Mucosa of stomach (tissue), 1 donor: ENCODE measurements around the gene RBMS1.

Experiments
- H3K27me3 ChIP-seq: one replicate; pipeline ENCODE4 v1.7.0; 2013; ENCODE audit warnings: mild to moderate bottlenecking, low read length; ENCODE audit not compliant: control insufficient read depth, insufficient read depth
- H3K36me3 ChIP-seq: one replicate; pipeline ENCODE4 v1.7.0; 2013; ENCODE audit warnings: low read length; ENCODE audit not compliant: control insufficient read depth, insufficient read depth
- H3K4me1 ChIP-seq: one replicate; pipeline ENCODE4 v1.7.0; 2013; ENCODE audit warnings: mild to moderate bottlenecking, low read length; ENCODE audit not compliant: control insufficient read depth, insufficient read depth
- H3K4me3 ChIP-seq: one replicate; pipeline ENCODE4 v1.7.0; 2013; ENCODE audit warnings: low read length
- H3K9ac ChIP-seq: one replicate; pipeline ENCODE4 v1.7.0; 2013; ENCODE audit warnings: mild to moderate bottlenecking, low read length, moderate library complexity
- H3K9me3 ChIP-seq: one replicate; pipeline ENCODE4 v1.7.0; 2013; ENCODE audit warnings: mild to moderate bottlenecking, low read length, moderate library complexity; ENCODE audit not compliant: control insufficient read depth
- donor health status: Pancreatic carcinoma.

RBMS1 gene

DNA sequence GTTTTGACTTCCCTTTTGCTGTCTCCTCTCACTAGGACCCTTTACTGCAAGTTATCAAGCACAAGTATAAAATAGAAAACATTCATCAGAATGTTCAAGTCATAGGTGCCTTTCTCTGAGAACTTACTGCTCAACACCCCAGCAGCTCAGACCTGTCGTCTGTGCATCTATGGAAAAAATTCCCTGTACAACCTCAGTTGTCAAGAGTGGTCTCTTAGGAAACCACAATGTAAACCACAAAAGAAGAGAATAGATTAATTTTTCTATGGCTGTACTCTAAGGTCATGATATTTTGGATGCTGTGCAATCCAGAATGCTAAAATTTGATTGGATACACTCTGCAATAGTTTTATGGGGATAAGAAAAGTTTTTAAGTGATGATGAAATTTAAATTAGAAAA lies 84.1 kb downstream of the RBMS1 start:
- no peaks in the 10 kb centered on the region for H3K9me3 ChIP-seq
- no peak overlapping the region for H3K9ac ChIP-seq
- no peak overlapping the region for H3K4me3 ChIP-seq
- no peaks in the 10 kb centered on the region for H3K36me3 ChIP-seq
- H3K4me1 ChIP-seq = peaks cover 10% of the 10 kb centered on the region
- no peaks in the 10 kb centered on the region for H3K27me3 ChIP-seq

DNA sequence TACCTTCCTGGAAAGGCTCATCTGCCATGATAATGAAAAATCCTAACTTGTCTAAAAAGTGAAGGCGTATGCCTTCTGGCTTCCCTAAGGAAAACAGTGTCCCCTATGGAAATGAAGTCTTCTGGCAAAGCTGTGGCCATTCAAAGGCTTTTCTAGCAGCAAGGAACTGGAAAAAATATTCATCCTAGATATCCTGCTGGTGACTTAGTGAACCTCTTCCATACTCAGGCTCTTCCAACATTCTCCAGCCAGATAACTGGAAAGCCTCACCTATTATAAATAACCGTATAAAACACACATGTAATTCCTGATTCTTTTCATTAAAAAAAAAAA lies 84.7 kb downstream of the RBMS1 start:
- no peak overlapping the region for H3K4me3 ChIP-seq
- H3K9ac ChIP-seq = no peak overlapping the region
- no peaks in the 10 kb centered on the region for H3K27me3 ChIP-seq
- H3K4me1 ChIP-seq = peaks cover 13% of the 10 kb centered on the region
- no peaks in the 10 kb centered on the region for H3K36me3 ChIP-seq
- H3K9me3 ChIP-seq = no peaks in the 10 kb centered on the region

DNA sequence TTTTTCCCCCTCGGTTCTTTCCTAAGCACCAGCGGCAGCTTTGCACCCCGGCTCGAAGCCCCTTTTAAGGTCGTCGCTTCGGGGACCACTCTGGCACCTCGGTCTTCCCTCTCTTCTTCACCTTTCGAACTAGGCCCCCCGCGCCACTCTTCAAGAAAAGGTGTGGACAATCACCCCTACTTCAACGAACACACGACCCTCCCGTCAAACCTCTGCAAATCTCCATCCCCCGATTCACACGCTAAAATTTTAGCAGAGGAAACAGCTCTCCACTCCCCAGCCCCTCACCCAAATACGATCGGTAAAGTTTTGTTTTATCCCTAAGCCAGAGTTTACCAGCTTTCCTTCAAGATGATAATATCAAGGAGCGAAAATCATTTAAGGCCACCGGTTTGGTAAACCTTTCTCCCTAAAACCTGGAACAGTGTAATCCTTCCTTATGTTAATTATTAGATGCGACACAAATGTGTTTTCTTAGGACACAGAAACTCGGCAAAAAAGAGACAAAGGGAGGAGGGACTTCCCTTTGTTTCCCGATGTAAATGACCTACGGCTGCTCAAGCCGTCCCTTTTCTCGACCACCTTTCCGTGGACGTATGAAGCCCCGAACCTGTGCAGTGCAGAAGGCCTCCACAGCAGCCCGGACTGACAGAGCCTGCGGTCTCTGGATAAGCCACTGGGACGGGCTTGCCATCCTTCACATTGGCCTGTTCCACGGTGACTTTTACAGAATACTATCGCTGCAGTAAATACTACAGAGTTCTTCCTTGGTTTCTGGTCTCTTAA lies 85.2 kb downstream of the RBMS1 start:
- no peak overlapping the region for H3K9ac ChIP-seq

DNA sequence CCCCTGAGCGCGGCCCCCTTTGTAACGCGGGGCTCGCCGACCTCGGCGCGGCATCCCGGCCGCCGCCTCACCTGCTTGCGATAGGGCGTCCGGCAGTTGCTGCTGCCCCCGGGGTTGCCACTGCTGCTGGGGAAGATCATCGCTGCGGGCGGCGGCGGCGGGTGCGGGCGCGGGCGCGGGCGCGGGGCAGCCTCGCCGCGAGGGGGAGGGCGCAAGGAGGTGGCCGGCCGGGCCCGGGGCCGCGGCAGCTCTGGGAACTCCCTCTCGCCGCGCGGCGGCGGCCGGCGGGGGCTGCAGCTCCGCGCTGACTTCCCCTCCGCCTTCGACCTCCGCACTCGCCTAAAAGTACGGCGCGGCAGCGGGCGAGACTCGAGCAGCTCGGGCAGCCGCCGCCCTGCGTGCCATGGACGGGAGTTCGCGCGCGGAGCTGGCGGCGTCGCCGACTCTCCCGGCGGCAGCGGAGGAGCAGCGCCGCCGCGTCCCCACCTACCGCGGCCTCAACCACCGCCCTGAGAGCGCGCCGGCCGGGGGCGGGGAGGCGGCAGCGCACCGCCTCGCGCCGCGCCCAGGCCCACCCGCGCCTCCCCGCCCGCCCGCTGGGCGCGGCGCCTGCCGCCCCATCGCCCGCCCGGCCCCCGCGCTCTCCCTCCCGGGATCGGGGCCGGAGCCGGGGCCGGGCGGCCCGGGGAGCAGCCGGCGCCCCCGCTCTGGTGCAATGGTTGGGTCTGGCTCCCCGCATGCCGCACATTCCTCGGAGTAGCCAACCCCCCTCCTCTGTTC lies 86.0 kb downstream of the RBMS1 start:
- Histone ChIP-seq H3K9ac (peak overlapping the region; percentile 61), H3K27me3 (no peaks in the 10 kb centered on the region), H3K9me3 (no peaks in the 10 kb centered on the region), H3K4me1 (peaks cover 23% of the 10 kb centered on the region), H3K36me3 (no peaks in the 10 kb centered on the region), H3K4me3 (no peak overlapping the region)

More for the DNA sequence above, 85.2 kb downstream of the RBMS1 start:
- H3K4me3 ChIP-seq = peak overlapping the region; percentile 5
- H3K9me3 ChIP-seq = no peaks in the 10 kb centered on the region
- H3K4me1 ChIP-seq = peaks cover 19% of the 10 kb centered on the region
- H3K36me3 ChIP-seq = no peaks in the 10 kb centered on the region
- no peaks in the 10 kb centered on the region for H3K27me3 ChIP-seq

DNA sequence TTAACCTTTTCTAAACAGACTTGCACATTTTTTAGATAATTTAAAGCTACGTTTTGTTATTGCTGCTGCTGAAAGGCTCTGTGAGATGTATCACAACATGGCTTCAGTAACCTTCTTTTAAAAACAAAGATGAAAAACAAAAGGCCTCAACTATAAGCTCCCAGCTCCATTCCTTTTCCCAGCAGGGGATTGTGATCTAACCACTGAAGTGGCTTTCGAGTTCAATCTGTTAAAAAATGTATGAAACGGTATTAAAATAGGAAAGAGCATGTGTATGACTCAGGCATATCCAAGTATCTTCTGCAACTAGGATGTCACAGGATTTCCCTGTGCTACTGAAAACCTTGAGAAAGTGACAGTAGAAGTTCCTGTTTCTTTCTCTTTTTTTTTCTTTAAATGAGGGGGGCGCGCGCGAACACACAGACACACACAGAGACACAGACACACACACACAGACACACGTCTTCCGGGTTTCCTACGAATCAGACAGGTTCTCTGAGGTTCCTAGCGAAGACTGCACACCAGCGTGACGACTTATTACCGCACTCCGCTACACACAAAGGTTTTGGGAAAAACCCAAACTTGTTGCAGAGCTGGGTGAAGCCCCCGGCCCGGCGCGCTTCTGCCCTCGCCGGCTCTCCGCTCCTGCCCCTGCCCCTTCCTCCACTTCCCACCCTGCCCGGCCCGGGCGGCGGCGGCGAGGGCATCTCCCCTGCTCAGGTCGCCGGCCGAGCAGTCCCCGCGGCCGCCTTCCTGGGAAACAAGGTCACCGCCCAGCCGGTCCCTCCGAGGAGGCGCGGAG lies 86.8 kb downstream of the RBMS1 start:
- no peak overlapping the region for H3K4me3 ChIP-seq
- no peaks in the 10 kb centered on the region for H3K9me3 ChIP-seq
- H3K4me1 ChIP-seq = peaks cover 23% of the 10 kb centered on the region
- no peaks in the 10 kb centered on the region for H3K36me3 ChIP-seq
- no peaks in the 10 kb centered on the region for H3K27me3 ChIP-seq
- peak overlapping the region; percentile 61 for H3K9ac ChIP-seq

DNA sequence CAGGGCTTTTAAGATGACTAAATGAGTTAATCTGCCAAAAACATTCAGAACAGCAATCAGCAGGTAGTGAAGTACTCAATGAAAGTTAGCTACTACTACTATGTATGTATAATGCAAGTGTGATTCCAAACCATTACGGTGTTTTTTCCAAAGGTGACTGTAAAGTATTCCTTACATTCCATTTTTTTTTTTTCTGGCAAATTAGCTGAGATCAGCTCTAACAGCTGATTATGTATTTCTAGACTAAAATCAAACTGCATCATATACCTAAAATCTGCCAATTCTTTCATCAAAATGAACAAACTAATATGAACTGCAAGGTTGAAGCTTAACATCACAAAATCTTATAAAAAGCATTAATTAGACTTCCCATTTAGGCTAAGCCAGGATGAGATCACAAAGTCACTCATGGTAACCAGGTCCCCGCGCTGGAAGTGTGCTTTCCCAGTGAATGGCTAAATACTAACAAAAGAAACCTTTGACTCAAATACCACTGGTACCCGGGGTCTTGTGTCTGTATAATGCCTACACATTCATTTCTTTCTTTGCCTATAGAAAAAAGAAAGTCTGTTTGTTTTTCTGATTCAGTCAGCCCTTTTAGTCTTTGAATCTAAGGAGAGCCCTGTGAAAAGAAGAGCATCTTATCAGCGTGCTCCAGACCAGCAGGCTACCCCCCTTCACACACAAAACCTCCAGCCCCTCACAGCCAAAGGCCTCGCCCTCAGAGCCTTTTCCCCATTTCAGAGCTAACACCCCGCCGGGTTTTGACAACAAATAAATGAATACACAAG lies 88.3 kb downstream of the RBMS1 start:
- Histone ChIP-seq H3K9ac (no peak overlapping the region), H3K9me3 (no peaks in the 10 kb centered on the region), H3K36me3 (no peaks in the 10 kb centered on the region), H3K4me1 (peaks cover 20% of the 10 kb centered on the region), H3K4me3 (no peak overlapping the region), H3K27me3 (no peaks in the 10 kb centered on the region)

DNA sequence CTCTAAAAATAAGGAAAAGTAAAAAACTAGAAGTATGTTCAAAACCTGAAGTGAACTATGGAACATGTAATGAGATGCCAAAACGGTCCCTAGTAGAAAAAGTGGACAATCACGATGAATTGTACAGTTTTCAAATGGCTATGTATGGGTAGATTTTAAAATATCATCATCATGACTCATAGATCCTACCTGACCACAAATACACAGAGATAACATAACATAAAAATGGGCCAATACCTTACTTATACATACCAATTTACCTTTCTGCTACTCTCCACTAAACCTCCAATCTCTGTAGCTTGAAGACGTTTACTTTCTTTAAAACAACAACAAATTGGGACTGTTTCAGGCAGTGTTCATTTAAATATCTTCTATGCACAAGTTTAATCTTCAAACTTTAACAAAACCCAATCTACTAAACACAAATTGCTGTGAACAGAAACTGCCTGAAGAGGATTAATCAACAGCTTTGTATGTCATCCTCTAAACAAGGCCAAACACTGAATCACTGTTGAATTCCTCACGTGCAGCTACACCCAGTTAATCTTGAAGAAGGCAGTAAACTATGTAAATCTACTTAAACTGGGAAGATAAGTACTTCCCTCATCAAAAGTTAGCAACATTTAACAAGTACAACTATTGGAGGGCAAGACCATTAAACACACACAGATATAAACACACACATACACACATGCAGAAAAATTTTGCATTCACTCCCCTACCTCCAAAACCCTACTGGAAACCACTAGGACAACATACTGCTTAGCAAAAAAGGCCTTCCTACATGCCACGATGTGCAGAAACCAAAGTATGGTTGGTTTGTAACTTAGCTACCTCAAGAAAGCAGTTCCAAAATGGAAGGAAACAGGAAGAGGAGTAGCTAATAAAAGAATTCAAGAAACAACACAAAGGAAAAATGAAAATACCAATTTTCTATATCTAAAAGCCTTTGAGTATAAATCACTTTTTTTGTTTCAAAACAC lies 90.3 kb downstream of the RBMS1 start:
- Histone ChIP-seq H3K4me3 (no peak overlapping the region), H3K4me1 (peaks cover 20% of the 10 kb centered on the region), H3K36me3 (no peaks in the 10 kb centered on the region), H3K27me3 (no peaks in the 10 kb centered on the region), H3K9ac (no peak overlapping the region), H3K9me3 (no peaks in the 10 kb centered on the region)

DNA sequence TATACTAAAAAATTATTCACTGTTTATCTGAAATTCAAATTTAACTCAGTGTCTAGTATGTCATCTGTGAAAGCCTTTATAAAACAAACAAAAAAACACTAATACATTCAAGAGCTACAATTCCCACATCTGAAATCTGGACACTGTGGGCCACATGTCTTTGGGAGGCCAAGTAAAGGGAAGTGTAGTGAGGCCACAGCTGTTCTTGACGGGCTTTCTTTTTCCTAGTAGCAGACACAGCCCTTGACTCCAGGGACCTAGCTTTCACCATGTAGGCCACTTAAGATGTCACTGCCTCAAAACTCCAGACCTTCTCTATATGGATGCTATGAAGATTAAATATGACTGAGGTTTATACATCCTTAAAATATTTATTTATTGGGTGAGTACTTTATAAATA lies 91.1 kb downstream of the RBMS1 start:
- Histone ChIP-seq H3K9me3 (no peaks in the 10 kb centered on the region), H3K36me3 (no peaks in the 10 kb centered on the region), H3K4me1 (peaks cover 20% of the 10 kb centered on the region), H3K9ac (no peak overlapping the region), H3K4me3 (no peak overlapping the region), H3K27me3 (no peaks in the 10 kb centered on the region)

DNA sequence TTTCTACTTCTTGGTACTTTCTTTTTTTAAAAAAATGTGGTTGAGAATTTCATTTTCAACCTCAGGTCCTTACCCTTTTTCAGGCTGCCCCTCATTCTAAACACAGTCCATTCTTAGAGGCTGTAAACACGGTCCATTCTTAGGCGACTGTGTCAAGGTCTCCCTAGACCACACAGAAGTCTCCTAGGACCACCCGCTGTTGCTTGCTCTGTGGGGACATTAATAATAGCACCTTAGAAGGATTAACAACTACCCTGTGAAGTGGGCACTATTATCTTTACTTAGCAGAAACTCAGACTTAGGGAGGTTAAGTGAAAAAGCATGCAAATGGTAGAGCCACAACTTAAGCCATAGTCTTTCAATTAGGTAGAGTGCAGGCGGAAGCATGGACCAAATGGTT lies 91.7 kb downstream of the RBMS1 start:
- Histone ChIP-seq H3K9ac (no peak overlapping the region), H3K4me3 (no peak overlapping the region), H3K4me1 (peaks cover 26% of the 10 kb centered on the region), H3K27me3 (no peaks in the 10 kb centered on the region), H3K36me3 (no peaks in the 10 kb centered on the region), H3K9me3 (no peaks in the 10 kb centered on the region)

DNA sequence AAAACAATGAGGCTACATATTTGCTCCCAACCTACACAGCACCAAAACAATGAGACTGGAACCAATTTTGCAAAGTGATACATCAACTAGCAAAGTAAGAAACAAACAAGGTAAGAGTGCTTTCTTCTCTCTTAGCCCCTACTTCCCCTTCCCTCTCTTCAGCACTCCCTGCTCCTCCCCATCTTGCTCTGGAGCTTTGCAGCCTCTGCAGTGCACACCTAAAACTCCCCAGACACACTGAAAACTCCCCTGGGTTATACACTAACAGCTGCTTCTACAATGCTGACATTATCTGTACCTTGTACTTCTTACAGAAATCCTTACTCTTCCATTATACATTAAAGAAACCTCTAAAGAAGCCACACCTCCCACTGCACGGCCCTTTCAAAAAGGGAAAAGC lies 93.7 kb downstream of the RBMS1 start:
- Histone ChIP-seq H3K9me3 (no peaks in the 10 kb centered on the region), H3K4me1 (peaks cover 22% of the 10 kb centered on the region), H3K27me3 (no peaks in the 10 kb centered on the region), H3K4me3 (no peak overlapping the region), H3K9ac (no peak overlapping the region), H3K36me3 (no peaks in the 10 kb centered on the region)

DNA sequence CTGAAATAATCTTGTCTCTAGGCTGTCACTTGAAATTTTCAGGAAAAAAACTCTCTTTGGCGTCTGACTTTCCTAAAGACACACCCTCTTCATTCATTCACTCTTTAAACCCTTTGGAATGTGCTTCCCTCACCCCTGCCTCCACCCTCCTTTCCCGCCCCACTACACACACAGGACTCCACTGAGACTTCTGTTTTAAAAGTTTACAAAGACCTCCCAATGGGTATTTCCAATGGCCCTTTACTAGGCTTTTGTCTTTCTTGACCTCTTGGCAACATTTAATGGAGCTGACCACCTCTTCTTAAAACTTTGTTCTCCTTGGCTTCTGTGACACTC lies 96.1 kb downstream of the RBMS1 start:
- Histone ChIP-seq H3K36me3 (no peaks in the 10 kb centered on the region), H3K9ac (no peak overlapping the region), H3K9me3 (no peaks in the 10 kb centered on the region), H3K4me3 (no peak overlapping the region), H3K27me3 (no peaks in the 10 kb centered on the region), H3K4me1 (peaks cover 9% of the 10 kb centered on the region)
